OCI-LY7 (cell line): Measurements from ENCODE around the gene FZD2. TPM values are rescaled to one million over a fixed set of nuclear protein-coding genes. Genes with fewer than 3 reads are reported as not detected.

Source experiments
- BruUV-seq: library from RNA; stranded (reverse); fragments of 400-500 nt; replicated peaks from 2 replicates; lab custom pipeline; 2021; lab: Mats Ljungman, UMichigan
- CTCF ChIA-PET: fragments of 300-600 bp; sonication (Branson Sonifier 250); formaldehyde crosslinking; loops from one replicate; lab custom pipeline; 2022; ENCODE audit warnings: antibody characterized with exemption; ENCODE audit not compliant: unreplicated experiment; lab: Charles Lee
- POLR2A ChIA-PET: fragments of 300-600 bp; sonication (Branson Sonifier 250); formaldehyde crosslinking; loops from one replicate; lab custom pipeline; 2022; ENCODE audit warnings: antibody characterized with exemption; lab: Charles Lee
- DNase-seq: peaks from one replicate; pipeline ENCODE4 v3.0.0-alpha.2; 2015; ENCODE audit warnings: low spot score
- H2AFZ ChIP-seq: fragments of 200-600 bp; sonication (generic), shearing (Covaris generic); 2 replicates; pipeline ENCODE4 v1.6.1; 2014; ENCODE audit warnings: mild to moderate bottlenecking, antibody characterized with exemption, low read length, moderate library complexity
- H3K27ac ChIP-seq: fragments of 200-600 bp; sonication (generic); 2 replicates; pipeline ENCODE4 v1.5.1; 2014; ENCODE audit warnings: mixed run types, low read depth, mild to moderate bottlenecking, moderate library complexity, low read length, inconsistent platforms; ENCODE audit not compliant: poor library complexity, severe bottlenecking
- H3K36me3 ChIP-seq: fragments of 200-600 bp; sonication (generic); 2 replicates; pipeline ENCODE4 v1.6.1; 2014; ENCODE audit warnings: mild to moderate bottlenecking, antibody characterized with exemption, low read length, moderate library complexity, mixed read lengths; ENCODE audit not compliant: insufficient read depth
- H3K4me1 ChIP-seq: fragments of 200-600 bp; sonication (generic); 2 replicates; pipeline ENCODE4 v1.5.1; 2014; ENCODE audit warnings: mild to moderate bottlenecking, low read length; ENCODE audit not compliant: insufficient read depth, poor library complexity, severe bottlenecking
- H3K4me2 ChIP-seq: fragments of 200-600 bp; sonication (generic); 2 replicates; pipeline ENCODE4 v1.6.1; 2014; ENCODE audit warnings: mild to moderate bottlenecking, low read length
- H3K4me3 ChIP-seq: fragments of 200-600 bp; sonication (generic); 2 replicates; pipeline ENCODE4 v1.5.1; 2014; ENCODE audit warnings: mild to moderate bottlenecking, low read depth, low read length; ENCODE audit not compliant: poor library complexity, severe bottlenecking
- H3K79me2 ChIP-seq: fragments of 200-600 bp; sonication (generic); 2 replicates; pipeline ENCODE4 v1.6.1; 2016; ENCODE audit warnings: low read depth, mild to moderate bottlenecking, low read length, moderate library complexity, mixed read lengths; ENCODE audit not compliant: insufficient read depth
- H3K9me2 ChIP-seq: fragments of 200-600 bp; sonication (generic); 2 replicates; pipeline ENCODE4 v1.6.1; 2016; ENCODE audit warnings: mild to moderate bottlenecking, low read length, mixed read lengths; ENCODE audit not compliant: insufficient read depth
- H3K9me3 ChIP-seq: fragments of 200-600 bp; sonication (generic); 2 replicates; pipeline ENCODE4 v1.6.1; 2014; ENCODE audit warnings: mild to moderate bottlenecking, mixed run types, low read length, mixed read lengths
- H4K20me1 ChIP-seq: fragments of 200-600 bp; sonication (generic); 2 replicates; pipeline ENCODE4 v1.6.1; 2014; ENCODE audit warnings: mild to moderate bottlenecking, antibody characterized with exemption, low read length, moderate library complexity, mixed read lengths; ENCODE audit not compliant: insufficient read depth
- EZH2phosphoT487 ChIP-seq: fragments of 200-600 bp; sonication (generic); IDR thresholded peaks from 2 replicates; pipeline ENCODE4 v1.6.1; 2018; ENCODE audit warnings: low read depth, borderline replicate concordance, mild to moderate bottlenecking, mixed run types, antibody characterized with exemption, low read length, moderate library complexity, mixed read lengths
- intact Hi-C: fragments of 100-400 bp; cut with micrococcal nuclease; formaldehyde crosslinking; loops from one replicate; pipeline ENCODE4 v1.10.0; 2022; ENCODE audit not compliant: unreplicated experiment
- total RNA-seq, 2 experiments: library from RNA; depleted of rRNA in 1 of 2; stranded (reverse); fragments of >200 nt in 1 of 2; shearing (Covaris generic) in 1 of 2; gene quantifications; 2 replicates each; pipeline ENCODE4 v1.2.3, GENCODE V29; 2014 to 2022
- TF ChIP-seq, protein P1 (sequence below): fragments of 200-600 bp; sonication (generic); conservative IDR thresholded peaks from 2 replicates; pipeline ENCODE4 v1.5.1; 2014; ENCODE audit warnings: mild to moderate bottlenecking, antibody characterized with exemption, low read length, moderate library complexity, mixed read lengths

Gene FZD2
- total RNA-seq, 2 experiments from 2014 or later = 3.7 to 9.2 TPM

DNA sequence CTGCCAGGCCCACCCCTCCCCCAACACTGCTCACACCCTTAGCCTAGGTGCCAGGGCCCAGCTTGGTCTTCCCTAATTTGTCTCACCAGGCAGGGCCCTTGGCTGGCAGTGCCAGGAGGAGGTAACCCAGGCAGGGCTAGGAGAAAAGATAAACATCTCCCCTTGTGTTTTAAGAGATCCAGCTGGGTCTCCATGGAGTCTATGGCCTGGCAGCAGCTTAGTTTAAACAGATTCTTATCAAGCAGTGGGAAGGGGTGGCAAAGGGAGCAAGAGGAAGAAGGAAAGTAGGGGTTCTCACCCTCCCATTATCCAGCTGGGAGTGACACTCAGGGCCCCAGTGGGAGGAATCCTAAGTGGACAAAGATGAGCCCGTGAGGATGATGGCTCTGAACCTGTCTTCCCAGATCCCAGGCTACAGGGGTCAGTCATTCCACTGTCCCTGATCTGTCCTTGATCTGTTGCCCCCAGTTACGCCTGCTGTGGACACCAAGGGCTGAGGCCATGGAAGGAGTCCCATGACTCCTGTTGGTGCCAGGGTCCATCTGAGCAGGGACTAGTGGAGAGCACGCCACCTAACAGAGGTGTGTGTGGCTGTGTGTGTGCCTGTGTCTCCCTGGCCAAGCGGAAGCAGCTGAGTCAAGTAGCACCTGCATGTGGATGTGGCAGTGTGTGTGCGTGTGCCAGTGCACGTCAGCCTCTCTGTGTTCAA is 51.6 kb downstream of the FZD2 start:
- intact Hi-C loops = no loop called here
- no peaks in the 10 kb centered on the region for H3K79me2 ChIP-seq
- H3K4me1 ChIP-seq = peaks cover under 1% of the 10 kb centered on the region
- peak; percentile 29 for DNase-seq
- ChIA-PET CTCF (interaction anchor here (0.6 kb wide), 1 partner anchor 658 kb away, joined by 4 read pairs; no protein-coding TSS in a partner anchor), POLR2A (interaction anchor here (0.6 kb wide), 1 partner anchor 52 kb away, joined by 3 read pairs; no protein-coding TSS in a partner anchor)
- H3K4me2 ChIP-seq = no peak overlapping the region
- no peak overlapping the region for H2AFZ ChIP-seq
- H3K36me3 ChIP-seq = no peaks in the 10 kb centered on the region
- no TSS peak for BruUV-seq
- H3K9me2 ChIP-seq = no peaks in the 10 kb centered on the region
- H4K20me1 ChIP-seq = no peaks in the 10 kb centered on the region; the same call in 1 of the 2 replicates
- no peak for TF ChIP-seq EZH2phosphoT487
- TF ChIP-seq, protein P1, sequence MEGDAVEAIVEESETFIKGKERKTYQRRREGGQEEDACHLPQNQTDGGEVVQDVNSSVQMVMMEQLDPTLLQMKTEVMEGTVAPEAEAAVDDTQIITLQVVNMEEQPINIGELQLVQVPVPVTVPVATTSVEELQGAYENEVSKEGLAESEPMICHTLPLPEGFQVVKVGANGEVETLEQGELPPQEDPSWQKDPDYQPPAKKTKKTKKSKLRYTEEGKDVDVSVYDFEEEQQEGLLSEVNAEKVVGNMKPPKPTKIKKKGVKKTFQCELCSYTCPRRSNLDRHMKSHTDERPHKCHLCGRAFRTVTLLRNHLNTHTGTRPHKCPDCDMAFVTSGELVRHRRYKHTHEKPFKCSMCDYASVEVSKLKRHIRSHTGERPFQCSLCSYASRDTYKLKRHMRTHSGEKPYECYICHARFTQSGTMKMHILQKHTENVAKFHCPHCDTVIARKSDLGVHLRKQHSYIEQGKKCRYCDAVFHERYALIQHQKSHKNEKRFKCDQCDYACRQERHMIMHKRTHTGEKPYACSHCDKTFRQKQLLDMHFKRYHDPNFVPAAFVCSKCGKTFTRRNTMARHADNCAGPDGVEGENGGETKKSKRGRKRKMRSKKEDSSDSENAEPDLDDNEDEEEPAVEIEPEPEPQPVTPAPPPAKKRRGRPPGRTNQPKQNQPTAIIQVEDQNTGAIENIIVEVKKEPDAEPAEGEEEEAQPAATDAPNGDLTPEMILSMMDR = no peak
- H3K9me3 ChIP-seq = no peaks in the 10 kb centered on the region
- H3K4me3 ChIP-seq = no peak overlapping the region
- H3K27ac ChIP-seq = no peak overlapping the region

DNA sequence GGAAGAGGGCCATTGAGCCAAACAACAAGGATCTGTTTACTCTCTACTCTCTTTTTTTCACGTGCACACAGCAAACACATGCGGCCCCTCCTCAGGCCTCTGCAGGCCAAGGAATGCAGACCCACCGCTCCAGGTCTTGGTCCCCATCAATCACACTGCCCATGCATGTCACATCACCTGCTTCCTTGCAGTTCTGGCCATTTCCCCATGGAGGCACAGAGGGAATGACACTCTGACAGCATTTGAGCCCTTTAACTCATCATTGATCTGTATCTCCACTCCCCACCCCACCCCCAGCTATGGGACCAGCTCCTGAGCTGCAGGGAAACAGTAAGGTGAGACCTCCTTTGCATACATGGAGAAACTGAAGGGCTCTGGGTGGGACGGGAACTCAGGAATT is 53.0 kb downstream of the FZD2 start:
- Histone ChIP-seq H3K27ac (no peak overlapping the region), H3K4me2 (no peak overlapping the region), H3K9me2 (no peaks in the 10 kb centered on the region), H4K20me1 (no peaks in the 10 kb centered on the region; the same call in 1 of the 2 replicates), H3K9me3 (no peaks in the 10 kb centered on the region), H3K36me3 (no peaks in the 10 kb centered on the region), H2AFZ (no peak overlapping the region), H3K79me2 (no peaks in the 10 kb centered on the region), H3K4me3 (no peak overlapping the region), H3K4me1 (peaks cover 8% of the 10 kb centered on the region)
- ChIA-PET POLR2A (interaction anchor here (0.7 kb wide), 1 partner anchor 893 kb away, joined by 3 read pairs; no protein-coding TSS in a partner anchor), CTCF (no interaction called here)
- intact Hi-C loops = no loop called here
- BruUV-seq = no TSS peak
- no peak for DNase-seq
- TF ChIP-seq, protein P1 = no peak
- TF ChIP-seq EZH2phosphoT487 = no peak

Other genes starting within 250 kb of the FZD2 start
- 0.09 TPM in 1 of 2 replicates, not detected in the other for gene RUNDC3A, start 248.9 kb upstream of the FZD2 start, total RNA-seq (2014; rRNA removed; shearing (Covaris generic))
- gene RUNDC3A, start 248.9 kb upstream of the FZD2 start, total RNA-seq (2022) = 0.24 TPM in 1 of 2 replicates, not detected in the other
- 135 and 156 TPM in 2 replicates for gene SLC25A39, start 232.7 kb upstream of the FZD2 start, total RNA-seq (2014; rRNA removed; shearing (Covaris generic))
- 142 and 159 TPM in 2 replicates for gene SLC25A39, start 232.7 kb upstream of the FZD2 start, total RNA-seq (2022)
- gene GRN, start 212.2 kb upstream of the FZD2 start, total RNA-seq (2014; rRNA removed; shearing (Covaris generic)) = 185 and 203 TPM in 2 replicates
- 228 and 247 TPM in 2 replicates for gene GRN, start 212.2 kb upstream of the FZD2 start, total RNA-seq (2022)
- gene FAM171A2, start 193.6 kb upstream of the FZD2 start, total RNA-seq (2014; rRNA removed; shearing (Covaris generic)) = 3.4 and 8.8 TPM in 2 replicates
- gene FAM171A2, start 193.6 kb upstream of the FZD2 start, total RNA-seq (2022) = 4.2 and 4.6 TPM in 2 replicates
- 0.44 and 0.57 TPM in 2 replicates for gene ITGA2B, start 167.8 kb upstream of the FZD2 start, total RNA-seq (2014; rRNA removed; shearing (Covaris generic))
- 0.46 and 0.63 TPM in 2 replicates for gene ITGA2B, start 167.8 kb upstream of the FZD2 start, total RNA-seq (2022)
- gene GPATCH8, start 54.1 kb upstream of the FZD2 start, total RNA-seq (2014; rRNA removed; shearing (Covaris generic)) = 24.5 and 24.7 TPM in 2 replicates
- gene GPATCH8, start 54.1 kb upstream of the FZD2 start, total RNA-seq (2022) = 59.1 and 61.1 TPM in 2 replicates
- 0.03 and 0.41 TPM in 2 replicates for gene MEIOC, start 99.0 kb downstream of the FZD2 start, total RNA-seq (2014; rRNA removed; shearing (Covaris generic))
- 5.1 and 5.5 TPM in 2 replicates for gene MEIOC, start 99.0 kb downstream of the FZD2 start, total RNA-seq (2022)
- gene CCDC43, start 132.3 kb downstream of the FZD2 start, total RNA-seq (2014; rRNA removed; shearing (Covaris generic)) = 33.2 and 42.4 TPM in 2 replicates
- gene CCDC43, start 132.3 kb downstream of the FZD2 start, total RNA-seq (2022) = 30.3 and 35.6 TPM in 2 replicates
- 18.1 and 24.3 TPM in 2 replicates for gene DBF4B, start 151.2 kb downstream of the FZD2 start, total RNA-seq (2014; rRNA removed; shearing (Covaris generic))
- 45.8 and 49.2 TPM in 2 replicates for gene DBF4B, start 151.2 kb downstream of the FZD2 start, total RNA-seq (2022)
- 2.1 and 3.3 TPM in 2 replicates for gene ADAM11, start 201.5 kb downstream of the FZD2 start, total RNA-seq (2014; rRNA removed; shearing (Covaris generic))
- 1.1 and 1.4 TPM in 2 replicates for gene ADAM11, start 201.5 kb downstream of the FZD2 start, total RNA-seq (2022)